Suprapubic skin (tissue), 4 donors: ENCODE measurements around the gene GRIK3. TPM values are rescaled to one million over a fixed set of nuclear protein-coding genes. Genes with fewer than 3 reads are reported as not detected.

Source experiments
- DNase-seq, 2 donors: peaks; one replicate each; pipeline ENCODE4 v3.0.0-alpha.2; 2019; ENCODE audit warnings: low spot score in 2 of 2
- H3K27ac ChIP-seq: fragments of 200-600 bp; sonication (generic); one replicate; pipeline ENCODE4 v1.5.1; 2019
- H3K27me3 ChIP-seq: fragments of 200-600 bp; sonication (generic); one replicate; pipeline ENCODE4 v1.5.1; 2019
- H3K36me3 ChIP-seq: fragments of 200-600 bp; sonication (generic); one replicate; pipeline ENCODE4 v1.5.1; 2019
- H3K4me1 ChIP-seq: fragments of 200-600 bp; sonication (generic); one replicate; pipeline ENCODE4 v1.5.1; 2019
- H3K4me3 ChIP-seq: fragments of 200-600 bp; sonication (generic); one replicate; pipeline ENCODE4 v1.5.1; 2019; ENCODE audit warnings: mild to moderate bottlenecking
- H3K9me3 ChIP-seq: fragments of 200-600 bp; sonication (generic); one replicate; pipeline ENCODE4 v1.5.1; 2019
- EP300 ChIP-seq: sonication (generic); formaldehyde crosslinking; IDR thresholded peaks from one replicate; pipeline ENCODE4 v1.6.1; 2017; ENCODE audit warnings: antibody characterized with exemption
- POLR2A ChIP-seq, 2 donors: fragments of 450-650 bp; IDR thresholded peaks; one replicate each; pipeline ENCODE4 v1.6.1; 2017; ENCODE audit warnings: antibody characterized with exemption in 2 of 2, mild to moderate bottlenecking in 2 of 2, moderate library complexity in 2 of 2
- POLR2AphosphoS5 ChIP-seq, 3 donors: sonication (generic); formaldehyde crosslinking; IDR thresholded peaks; one replicate each; pipeline ENCODE4 v1.6.1; 2017; ENCODE audit warnings: antibody characterized with exemption in 3 of 3
- WGBS: methylation state at CpG from one replicate; pipeline ENCODE4 v1.1.5; 2018; 5-methylcytosine and 5-hydroxymethylcytosine counted together
- total RNA-seq, 4 donors: library from RNA; depleted of rRNA; stranded (reverse); fragments of >200 nt; gene quantifications; one replicate each; pipeline ENCODE4 v1.1.0, GENCODE V29; 2016
- TF ChIP-seq, protein P1 (sequence below), 2 donors: fragments of 200-600 bp in 1 of 2; fragments of 450-650 bp in 1 of 2; sonication (generic) in 1 of 2; IDR thresholded peaks; one replicate each; pipeline ENCODE4 v1.5.1; 2016 to 2019; ENCODE audit warnings: antibody characterized with exemption in 2 of 2, mild to moderate bottlenecking in 1 of 2, moderate library complexity in 1 of 2

GRIK3 gene
- total RNA-seq, 4 donors from 2014 or later: 0.18 to 0.64 (median 0.37) TPM

DNA sequence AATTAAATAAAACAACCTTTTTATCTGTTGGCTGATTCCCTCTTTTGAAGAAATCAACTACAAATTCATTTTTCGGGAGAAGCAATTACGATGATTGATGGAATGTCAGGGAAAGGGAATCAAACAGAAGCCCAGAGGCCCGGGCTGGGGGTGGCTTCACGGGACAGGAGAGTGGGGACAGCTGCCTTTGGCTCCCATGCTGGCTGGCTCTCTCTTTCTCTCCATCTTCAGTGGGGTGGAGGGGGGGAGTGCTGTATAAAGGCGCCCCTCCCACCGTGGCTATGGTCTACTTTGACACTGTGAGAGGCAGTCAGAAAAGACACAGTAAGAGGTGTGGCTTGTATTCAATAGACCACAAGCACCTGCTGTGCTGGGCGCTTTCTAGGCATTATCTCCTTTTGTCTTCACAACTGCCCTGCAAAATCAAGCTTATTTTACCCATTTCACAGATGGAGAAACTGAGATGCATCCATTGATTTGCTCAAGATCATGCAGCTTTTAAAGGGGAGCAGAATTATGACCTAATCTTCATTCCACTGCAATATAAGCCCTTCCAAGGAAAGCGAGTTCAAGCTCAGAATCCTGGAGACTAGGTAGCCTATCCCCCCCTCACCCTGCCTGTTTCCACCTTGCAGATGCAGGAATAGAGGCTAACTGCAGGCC lies 92.9 kb downstream of the GRIK3 start:
- DNase-seq: no peak
- TF ChIP-seq EP300: no peak
- H3K4me3 ChIP-seq: no peak overlapping the region
- no peak overlapping the region for H3K27ac ChIP-seq
- no peaks in the 10 kb centered on the region for H3K9me3 ChIP-seq
- no peaks in the 10 kb centered on the region for H3K36me3 ChIP-seq
- peaks cover 49% of the 10 kb centered on the region for H3K27me3 ChIP-seq
- no peaks in the 10 kb centered on the region for H3K4me1 ChIP-seq
- 51% methylated on average over 8 of the region's 8 CpGs for WGBS

DNA sequence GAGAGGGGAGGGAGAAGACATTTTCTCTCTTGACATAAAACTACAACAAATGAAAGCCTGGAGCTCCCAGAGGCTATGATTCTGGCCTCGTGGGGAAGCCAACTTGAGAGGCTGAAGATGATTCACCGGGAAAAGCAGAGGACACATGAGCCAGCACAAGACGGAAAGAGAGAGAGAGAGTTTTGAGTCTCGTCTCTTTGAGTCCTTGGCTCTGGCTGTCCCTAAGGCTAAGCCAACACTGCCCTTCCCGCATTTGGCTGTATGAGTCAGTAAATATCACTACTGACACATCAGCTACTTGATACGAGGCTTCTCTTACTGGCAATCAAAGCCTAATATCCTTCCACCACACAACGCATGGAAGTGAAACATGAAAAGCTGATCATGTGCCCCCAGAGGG lies 95.5 kb downstream of the GRIK3 start:
- Histone ChIP-seq H3K9me3 (no peaks in the 10 kb centered on the region), H3K36me3 (no peaks in the 10 kb centered on the region), H3K27me3 (peaks cover 66% of the 10 kb centered on the region), H3K4me1 (no peaks in the 10 kb centered on the region), H3K27ac (no peak overlapping the region), H3K4me3 (no peak overlapping the region)
- WGBS: 56% methylated on average over 7 of the region's 7 CpGs
- TF ChIP-seq POLR2A (IDR thresholded peaks at IDR 0.05): no peak
- no peak for TF ChIP-seq POLR2AphosphoS5 (IDR thresholded peaks at IDR 0.05)
- TF ChIP-seq, protein P1, sequence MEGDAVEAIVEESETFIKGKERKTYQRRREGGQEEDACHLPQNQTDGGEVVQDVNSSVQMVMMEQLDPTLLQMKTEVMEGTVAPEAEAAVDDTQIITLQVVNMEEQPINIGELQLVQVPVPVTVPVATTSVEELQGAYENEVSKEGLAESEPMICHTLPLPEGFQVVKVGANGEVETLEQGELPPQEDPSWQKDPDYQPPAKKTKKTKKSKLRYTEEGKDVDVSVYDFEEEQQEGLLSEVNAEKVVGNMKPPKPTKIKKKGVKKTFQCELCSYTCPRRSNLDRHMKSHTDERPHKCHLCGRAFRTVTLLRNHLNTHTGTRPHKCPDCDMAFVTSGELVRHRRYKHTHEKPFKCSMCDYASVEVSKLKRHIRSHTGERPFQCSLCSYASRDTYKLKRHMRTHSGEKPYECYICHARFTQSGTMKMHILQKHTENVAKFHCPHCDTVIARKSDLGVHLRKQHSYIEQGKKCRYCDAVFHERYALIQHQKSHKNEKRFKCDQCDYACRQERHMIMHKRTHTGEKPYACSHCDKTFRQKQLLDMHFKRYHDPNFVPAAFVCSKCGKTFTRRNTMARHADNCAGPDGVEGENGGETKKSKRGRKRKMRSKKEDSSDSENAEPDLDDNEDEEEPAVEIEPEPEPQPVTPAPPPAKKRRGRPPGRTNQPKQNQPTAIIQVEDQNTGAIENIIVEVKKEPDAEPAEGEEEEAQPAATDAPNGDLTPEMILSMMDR (IDR thresholded peaks at IDR 0.05): no peak
- no peak for TF ChIP-seq EP300
- no peak for DNase-seq

DNA sequence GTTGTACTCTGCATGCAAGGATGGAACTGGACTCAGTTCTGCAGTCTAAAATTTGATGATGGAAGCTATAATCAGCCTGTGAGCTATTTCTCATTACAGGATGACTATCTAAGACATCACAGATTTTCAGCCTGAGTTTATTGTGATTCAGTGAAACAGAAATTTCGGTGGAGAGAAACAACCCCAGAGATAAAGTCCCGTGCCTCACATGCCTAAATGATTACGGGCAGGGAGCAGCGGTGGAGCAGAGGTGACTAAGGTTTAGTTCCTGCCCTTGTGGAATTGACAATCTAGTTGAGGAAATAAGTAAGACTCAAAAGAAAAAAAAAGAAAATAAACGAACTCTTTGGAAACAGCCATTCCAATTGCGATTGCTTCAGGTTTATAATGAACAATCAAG lies 96.9 kb downstream of the GRIK3 start:
- no peak for DNase-seq
- Histone ChIP-seq H3K36me3 (no peaks in the 10 kb centered on the region), H3K27me3 (peaks cover 62% of the 10 kb centered on the region), H3K4me1 (no peaks in the 10 kb centered on the region), H3K4me3 (no peak overlapping the region), H3K27ac (no peak overlapping the region), H3K9me3 (no peaks in the 10 kb centered on the region)
- TF ChIP-seq EP300 (no peak), POLR2AphosphoS5 (IDR thresholded peaks at IDR 0.05) (no peak), POLR2A (IDR thresholded peaks at IDR 0.05) (no peak)
- TF ChIP-seq, protein P1 (IDR thresholded peaks at IDR 0.05): no peak
- 83% methylated on average over 6 of the region's 6 CpGs for WGBS

DNA sequence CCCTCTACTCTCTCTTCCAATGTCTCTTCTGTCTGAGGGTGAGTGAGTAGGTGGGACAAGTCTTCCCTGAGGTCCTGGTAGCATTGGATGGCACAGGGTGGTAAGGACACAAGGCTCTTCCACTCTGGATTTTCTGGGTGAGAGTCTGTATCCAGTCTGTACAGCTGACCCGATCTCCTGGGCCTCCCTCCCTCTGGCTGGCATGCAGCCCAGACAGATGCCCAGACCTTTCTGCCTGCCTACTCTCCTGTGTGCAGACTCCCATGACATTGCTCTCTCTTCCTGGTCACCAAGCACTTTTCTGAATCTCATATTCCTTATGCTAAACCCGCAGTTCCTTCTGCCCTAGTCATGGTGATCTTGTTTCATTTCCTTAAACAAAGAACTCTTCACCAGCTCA lies 100.3 kb downstream of the GRIK3 start:
- Histone ChIP-seq H3K27me3 (peaks cover 50% of the 10 kb centered on the region), H3K36me3 (no peaks in the 10 kb centered on the region), H3K4me3 (no peak overlapping the region), H3K9me3 (no peaks in the 10 kb centered on the region), H3K27ac (no peak overlapping the region), H3K4me1 (no peaks in the 10 kb centered on the region)
- DNase-seq: no peak
- WGBS: 72% methylated on average over 2 of the region's 2 CpGs
- TF ChIP-seq POLR2AphosphoS5 (IDR thresholded peaks at IDR 0.05) (no peak), EP300 (no peak)
- TF ChIP-seq, protein P1 (IDR thresholded peaks at IDR 0.05): no peak

DNA sequence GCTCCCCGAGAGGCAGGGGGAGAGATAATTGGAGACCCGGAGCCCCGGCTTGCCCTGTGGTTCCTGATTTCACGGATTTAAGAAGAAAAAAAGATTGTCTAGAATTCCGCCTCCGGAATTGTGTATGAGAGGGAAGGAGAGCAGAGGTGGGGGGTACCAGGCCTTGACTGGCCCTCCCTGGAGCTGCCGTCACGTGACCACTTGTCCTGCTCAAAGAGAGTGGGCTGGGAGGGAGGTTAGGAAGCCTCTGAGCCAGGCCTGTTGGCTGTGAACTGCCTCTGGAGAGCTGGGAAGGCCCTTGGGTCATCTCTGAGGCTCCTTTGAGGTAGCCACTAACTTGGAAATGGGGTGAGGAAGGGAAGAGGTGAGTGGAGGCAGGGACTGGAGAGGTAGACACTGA lies 106.5 kb downstream of the GRIK3 start:
- no peak for TF ChIP-seq POLR2AphosphoS5 (IDR thresholded peaks at IDR 0.05)
- TF ChIP-seq, protein P1 (IDR thresholded peaks at IDR 0.05): no peak
- no peak for TF ChIP-seq POLR2A (IDR thresholded peaks at IDR 0.05)
- TF ChIP-seq EP300: no peak
- no peak overlapping the region for H3K27ac ChIP-seq
- no peaks in the 10 kb centered on the region for H3K36me3 ChIP-seq
- no peak for DNase-seq
- no peak overlapping the region for H3K4me3 ChIP-seq
- no peaks in the 10 kb centered on the region for H3K9me3 ChIP-seq
- H3K27me3 ChIP-seq: peaks cover 24% of the 10 kb centered on the region
- 61% methylated on average over 8 of the region's 8 CpGs for WGBS
- no peaks in the 10 kb centered on the region for H3K4me1 ChIP-seq

DNA sequence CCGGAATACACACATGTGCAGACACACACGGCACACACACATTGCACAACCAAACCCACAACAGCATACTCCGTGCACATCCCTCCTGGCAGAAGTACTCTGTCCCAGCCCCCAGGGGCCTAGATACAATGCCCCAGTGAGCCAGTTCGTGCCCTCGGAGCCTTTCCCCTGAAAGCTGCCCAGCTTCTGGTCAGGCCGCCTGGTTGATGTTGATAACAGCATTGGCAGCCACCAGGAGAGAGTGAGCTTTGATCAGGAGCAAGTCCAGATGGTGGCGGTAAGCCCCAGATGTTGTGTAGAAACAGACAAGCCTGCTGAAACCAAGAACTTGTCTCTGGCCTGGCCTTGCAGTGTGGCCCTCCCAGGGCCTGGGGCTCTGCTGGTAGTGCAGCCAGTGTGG lies 109.1 kb downstream of the GRIK3 start:
- Histone ChIP-seq H3K4me1 (no peaks in the 10 kb centered on the region), H3K27ac (no peak overlapping the region), H3K27me3 (peaks cover 28% of the 10 kb centered on the region), H3K36me3 (no peaks in the 10 kb centered on the region), H3K4me3 (no peak overlapping the region), H3K9me3 (no peaks in the 10 kb centered on the region)
- no peak for TF ChIP-seq POLR2A (IDR thresholded peaks at IDR 0.05)
- TF ChIP-seq, protein P1 (IDR thresholded peaks at IDR 0.05): no peak
- TF ChIP-seq EP300: no peak
- no peak for TF ChIP-seq POLR2AphosphoS5 (IDR thresholded peaks at IDR 0.05)
- DNase-seq: no peak
- WGBS: 60% methylated on average over 4 of the region's 7 CpGs
